GM12892 (cell line): Measurements from ENCODE around the gene DIRAS2.

ENCODE experiments used
- POLR2A ChIP-seq: IDR thresholded peaks from 2 replicates; pipeline ENCODE4 v1.6.1; 2011; ENCODE audit warnings: low read depth, low read length, control low read depth
- POLR2AphosphoS5 ChIP-seq: IDR thresholded peaks from 2 replicates; pipeline ENCODE4 v1.6.1; 2011; ENCODE audit warnings: low read depth, low read length, control low read depth
- TAF1 ChIP-seq: IDR thresholded peaks from 2 replicates; pipeline ENCODE4 v1.6.1; 2011; ENCODE audit warnings: low read depth, mild to moderate bottlenecking, control low read depth, low read length, borderline replicate concordance

- no peak for TF ChIP-seq POLR2A
- no peak for TF ChIP-seq POLR2AphosphoS5
- TF ChIP-seq TAF1 = no peak
Observed at GRCh38 chr9:90629354-90629753, 13.3 kb downstream of the DIRAS2 start.
